ENCODE measurements around the gene ATP2A1. TPM values are rescaled to one million over a fixed set of nuclear protein-coding genes. Genes with fewer than 3 reads are reported as not detected.

ATP2A1 gene
- total and polyA plus RNA-seq, 9 donors: 0.15 to 2.5 (median 0.53) TPM

- intact Hi-C loops (cut with DNase I): loop anchor here in 2 of 4 donors (2.0 to 10.0 kb wide), 2 partner anchors 15 to 105 kb away; partner anchors contain the start of gene ATXN2L (in 1 of the 2)
- Histone ChIP-seq H3K27me3 (no peaks in the 10 kb centered on the region), H3K4me1 (ENCODE audit: insufficient read depth) (no peaks in the 10 kb centered on the region), H3K9me3 (no peaks in the 10 kb centered on the region), H3K4me3 (no peak overlapping the region), H3K27ac (no peak overlapping the region), H3K36me3 (no peaks in the 10 kb centered on the region)
- WGBS, 3 donors: 83 to 94% (median 83%) methylated on average over 3 of the region's 3 CpGs
- DNase-seq: no peak
- TF ChIP-seq CTCF (IDR thresholded peaks at IDR 0.05): no peak
- no peak for TF ChIP-seq EP300 (IDR thresholded peaks at IDR 0.05)
- TF ChIP-seq POLR2A (IDR thresholded peaks at IDR 0.05): no peak
Observed at GRCh38 chr16:28930203-28930602, 51.9 kb downstream of the ATP2A1 start.

GRCh38 chr16:28930652-28931051 is 52.4 kb downstream of the ATP2A1 start:
- no peak overlapping the region for H3K27ac ChIP-seq
- DNase-seq: no peak
- no peaks in the 10 kb centered on the region for H3K9me3 ChIP-seq
- TF ChIP-seq POLR2A (IDR thresholded peaks at IDR 0.05) (no peak), EP300 (IDR thresholded peaks at IDR 0.05) (no peak), CTCF (IDR thresholded peaks at IDR 0.05) (no peak)
- no peaks in the 10 kb centered on the region for H3K4me1 ChIP-seq (ENCODE audit: insufficient read depth)
- WGBS, 3 donors: 81 to 88% (median 83%) methylated on average over 3 of the region's 3 CpGs
- no peak overlapping the region for H3K4me3 ChIP-seq
- H3K27me3 ChIP-seq: no peaks in the 10 kb centered on the region
- no peaks in the 10 kb centered on the region for H3K36me3 ChIP-seq
- intact Hi-C loops (cut with DNase I): loop anchor here in 2 of 4 donors (2.0 to 10.0 kb wide), 2 partner anchors 16 to 106 kb away; partner anchors contain the start of gene ATXN2L (in 1 of the 2)

GRCh38 chr16:28931801-28932225 is 53.5 kb downstream of the ATP2A1 start, which contains the start of gene CD19:
CD19 (plus strand) TSS chr16:28931971; CDS start chr16:28932001, 30 bp downstream.
- WGBS, 3 donors: 88 to 92% (median 91%) methylated on average over 10 of the region's 10 CpGs
- intact Hi-C loops (cut with DNase I): loop anchor here in 2 of 4 donors (2.0 to 10.0 kb wide), 2 partner anchors 17 to 107 kb away; partner anchors contain the start of gene ATXN2L (in 1 of the 2)
- Histone ChIP-seq H3K4me1 (ENCODE audit: insufficient read depth) (peaks cover 5% of the 10 kb centered on the region), H3K4me3 (no peak within 1 kb of the TSS), H3K9me3 (no peaks in the 10 kb centered on the region), H3K36me3 (no peaks in the 10 kb centered on the region), H3K27ac (no peak within 1 kb of the TSS), H3K27me3 (no peaks in the 10 kb centered on the region)
- TF ChIP-seq EP300 (IDR thresholded peaks at IDR 0.05) (no peak), CTCF (IDR thresholded peaks at IDR 0.05) (no peak), POLR2A (IDR thresholded peaks at IDR 0.05) (no peak)
- DNase-seq: no peak

- Histone ChIP-seq H3K9me3 (no peaks in the 10 kb centered on the region), H3K27me3 (no peaks in the 10 kb centered on the region), H3K4me1 (ENCODE audit: insufficient read depth) (peaks cover 5% of the 10 kb centered on the region), H3K27ac (no peak overlapping the region), H3K36me3 (no peaks in the 10 kb centered on the region), H3K4me3 (no peak overlapping the region)
- WGBS, 3 donors: 74 to 82% (median 78%) methylated on average over 20 of the region's 20 CpGs
- intact Hi-C loops (cut with DNase I): loop anchor here in 1 of 4 donors (10.0 kb wide), 1 partner anchor 108 kb away; the partner anchor contains the start of gene ATXN2L
- DNase-seq: no peak
- no peak for TF ChIP-seq CTCF (IDR thresholded peaks at IDR 0.05)
- TF ChIP-seq EP300 (IDR thresholded peaks at IDR 0.05): no peak
- TF ChIP-seq POLR2A (IDR thresholded peaks at IDR 0.05): no peak
Observed at GRCh38 chr16:28932339-28933141, 54.3 kb downstream of the ATP2A1 start.
